Fibroblast of pulmonary artery (primary cell): ENCODE measurements around the gene VSIR.
A peak's percentile ranks its signal among the peaks of the same experiment; 100 is the strongest.

ENCODE experiments used
- DNase-seq: peaks from one replicate; pipeline ENCODE4 v3.0.0-alpha.2; 2010; ENCODE audit warnings: low read depth
- H3K4me3 ChIP-seq: replicated peaks from 2 replicates; pipeline ENCODE4 v1.5.1; 2011; ENCODE audit warnings: low read depth, mild to moderate bottlenecking, control low read depth, low read length, moderate library complexity
- TF ChIP-seq, protein P1 (sequence below): IDR thresholded peaks from 2 replicates; pipeline ENCODE4 v1.5.1; 2011; ENCODE audit warnings: mild to moderate bottlenecking, control low read depth, low read length, inconsistent platforms; ENCODE audit errors: missing control alignments

VSIR gene

DNA sequence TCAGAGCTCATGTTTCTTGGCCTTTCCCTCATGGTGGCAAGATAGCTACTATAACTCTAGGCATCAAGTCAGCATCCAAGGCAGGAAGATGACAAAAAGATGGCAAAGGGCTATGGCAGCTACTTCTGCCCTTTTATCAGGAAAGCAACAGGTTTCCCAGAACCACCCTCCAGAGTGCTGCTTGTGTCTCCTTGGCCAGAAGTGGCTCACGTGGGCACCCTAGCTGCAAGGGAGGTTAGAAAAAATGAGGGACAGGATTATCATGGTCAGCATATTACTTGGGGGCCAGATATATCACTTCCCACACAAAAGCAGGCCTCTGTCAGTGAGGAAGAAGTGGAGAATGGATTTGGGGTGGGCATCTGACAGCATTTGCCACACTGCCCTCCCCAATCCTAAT, 29.5 kb downstream of the VSIR start:
- no peak overlapping the region for H3K4me3 ChIP-seq
- no peak for DNase-seq
- TF ChIP-seq, protein P1, sequence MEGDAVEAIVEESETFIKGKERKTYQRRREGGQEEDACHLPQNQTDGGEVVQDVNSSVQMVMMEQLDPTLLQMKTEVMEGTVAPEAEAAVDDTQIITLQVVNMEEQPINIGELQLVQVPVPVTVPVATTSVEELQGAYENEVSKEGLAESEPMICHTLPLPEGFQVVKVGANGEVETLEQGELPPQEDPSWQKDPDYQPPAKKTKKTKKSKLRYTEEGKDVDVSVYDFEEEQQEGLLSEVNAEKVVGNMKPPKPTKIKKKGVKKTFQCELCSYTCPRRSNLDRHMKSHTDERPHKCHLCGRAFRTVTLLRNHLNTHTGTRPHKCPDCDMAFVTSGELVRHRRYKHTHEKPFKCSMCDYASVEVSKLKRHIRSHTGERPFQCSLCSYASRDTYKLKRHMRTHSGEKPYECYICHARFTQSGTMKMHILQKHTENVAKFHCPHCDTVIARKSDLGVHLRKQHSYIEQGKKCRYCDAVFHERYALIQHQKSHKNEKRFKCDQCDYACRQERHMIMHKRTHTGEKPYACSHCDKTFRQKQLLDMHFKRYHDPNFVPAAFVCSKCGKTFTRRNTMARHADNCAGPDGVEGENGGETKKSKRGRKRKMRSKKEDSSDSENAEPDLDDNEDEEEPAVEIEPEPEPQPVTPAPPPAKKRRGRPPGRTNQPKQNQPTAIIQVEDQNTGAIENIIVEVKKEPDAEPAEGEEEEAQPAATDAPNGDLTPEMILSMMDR = no peak

- TF ChIP-seq, protein P1 = no peak
- H3K4me3 ChIP-seq = no peak overlapping the region
Observed at GRCh38 chr10:71743089-71743838, 30.1 kb downstream of the VSIR start.

DNA sequence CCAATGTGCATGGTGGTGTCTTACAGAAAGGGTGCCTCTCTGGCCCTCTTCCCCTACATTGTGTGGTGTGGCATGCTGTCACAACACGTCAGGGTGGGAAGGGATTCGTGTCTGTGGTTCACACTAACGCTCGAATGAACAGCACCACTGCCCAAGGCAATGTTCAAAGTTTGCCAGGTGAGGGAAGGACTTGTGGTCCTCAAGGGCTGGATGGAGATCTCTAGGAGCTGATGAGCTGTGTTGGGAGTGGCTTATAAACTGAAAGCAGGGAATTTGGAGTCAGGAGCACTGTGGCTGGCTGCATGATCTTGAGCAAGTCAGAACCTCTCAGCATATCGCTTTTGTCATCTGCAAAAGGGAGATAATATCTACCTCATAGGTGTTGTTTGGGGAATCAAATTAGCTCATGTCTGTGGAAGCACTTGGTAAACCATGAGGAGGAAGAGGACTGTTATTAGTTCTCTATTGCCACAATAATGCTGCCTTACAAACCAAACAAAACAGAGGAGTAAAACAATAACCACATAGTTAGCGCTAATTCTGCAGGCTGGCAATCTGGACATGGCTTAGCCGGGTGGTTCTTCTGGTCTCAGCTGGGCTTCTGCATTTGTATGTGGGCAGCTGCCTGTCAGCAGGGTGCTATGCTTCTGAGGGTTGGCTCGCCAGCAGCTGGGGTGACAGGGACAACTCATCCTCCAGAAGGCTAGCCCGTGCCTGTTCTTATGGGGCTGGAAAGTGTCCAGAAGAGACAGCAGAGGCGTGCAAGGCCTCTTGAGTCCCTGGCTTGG, 30.8 kb downstream of the VSIR start:
- no peak for DNase-seq
- no peak overlapping the region for H3K4me3 ChIP-seq
- TF ChIP-seq, protein P1 = no peak

More at GRCh38 chr10:71743089-71743838, 30.1 kb downstream of the VSIR start:
- no peak for DNase-seq

DNA sequence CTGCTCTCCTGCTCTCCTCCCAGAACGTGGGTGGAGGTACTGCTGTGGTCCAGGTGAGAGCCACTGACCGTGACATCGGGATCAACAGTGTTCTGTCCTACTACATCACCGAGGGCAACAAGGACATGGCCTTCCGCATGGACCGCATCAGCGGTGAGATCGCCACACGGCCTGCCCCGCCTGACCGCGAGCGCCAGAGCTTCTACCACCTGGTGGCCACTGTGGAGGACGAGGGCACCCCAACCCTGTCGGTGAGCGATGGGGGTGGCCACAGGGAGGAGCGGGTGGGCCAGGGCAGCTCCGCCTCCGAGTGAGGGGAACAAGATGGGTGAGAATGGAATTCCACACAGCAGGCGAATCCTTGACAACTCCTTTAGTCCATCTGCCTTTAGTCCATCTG, 31.6 kb downstream of the VSIR start:
- TF ChIP-seq, protein P1 = no peak
- no peak overlapping the region for H3K4me3 ChIP-seq
- DNase-seq = no peak

DNA sequence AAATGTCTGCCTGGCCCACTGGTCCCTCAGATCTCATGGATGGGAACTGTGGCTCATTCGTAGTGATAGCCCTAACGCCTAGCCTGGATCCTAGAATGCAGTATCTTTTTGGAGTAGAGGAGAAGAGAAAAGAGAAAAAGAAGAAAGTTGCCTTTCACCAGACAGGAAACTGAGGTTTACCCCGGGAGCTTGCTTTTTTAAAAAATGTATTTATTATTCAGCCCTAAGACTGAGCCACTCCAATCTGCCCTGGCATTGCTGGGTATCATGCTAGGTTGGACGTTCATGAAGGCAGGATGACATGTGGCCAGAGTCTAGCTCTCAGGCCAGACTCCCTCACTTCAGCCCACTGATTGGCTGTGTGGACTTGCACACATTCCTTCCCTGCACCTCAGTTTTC, 32.3 kb downstream of the VSIR start:
- no peak overlapping the region for H3K4me3 ChIP-seq
- DNase-seq = no peak
- TF ChIP-seq, protein P1 = no peak

DNA sequence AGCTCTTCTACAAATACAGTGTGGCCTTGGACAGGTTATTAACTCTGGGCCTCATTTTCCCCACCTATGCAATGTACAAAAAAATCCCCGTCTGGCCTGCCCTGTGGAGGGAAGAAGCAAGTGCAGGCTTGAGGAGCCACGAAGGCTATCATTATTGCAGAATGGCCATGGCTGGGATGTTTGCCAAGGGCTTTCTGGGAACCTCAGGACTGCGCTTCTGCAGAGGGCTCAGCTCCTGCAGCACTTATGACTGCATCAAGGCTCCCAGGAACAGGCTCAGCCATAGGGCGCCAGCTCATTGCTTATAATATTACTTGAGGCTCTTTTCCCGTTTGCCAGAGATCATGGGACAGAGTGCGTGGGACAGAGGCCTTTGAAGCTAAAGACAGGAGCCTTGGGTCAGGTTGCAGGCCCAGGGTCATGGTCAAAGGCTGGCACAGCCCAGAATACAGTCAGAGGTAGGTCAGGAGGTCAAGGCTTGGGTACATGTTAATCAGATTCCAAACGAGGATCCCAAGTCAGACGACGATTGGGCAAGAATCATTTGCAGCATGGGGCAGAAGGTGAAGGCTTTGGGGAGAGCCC, 33.2 kb downstream of the VSIR start:
- peak; percentile 51 for DNase-seq
- H3K4me3 ChIP-seq = no peak overlapping the region
- TF ChIP-seq, protein P1 = no peak
